Endothelial cell of umbilical vein (primary cell): ENCODE measurements around the gene RALGPS1. TPM values are rescaled to one million over a fixed set of nuclear protein-coding genes. Genes with fewer than 3 reads are reported as not detected.

Experiments used
- BruUV-seq: library from RNA; stranded (reverse); fragments of 400-500 nt; replicated peaks from 2 replicates; lab custom pipeline; 2021; lab: Mats Ljungman, UMichigan
- CTCF ChIA-PET: fragments of 300-600, 350-600 bp; sonication (Branson Sonifier 250); formaldehyde crosslinking; loops from one replicate; lab custom pipeline; 2021; ENCODE audit warnings: antibody characterized with exemption, inconsistent platforms; lab: Charles Lee
- POLR2A ChIA-PET: fragments of 300-600, 350-600 bp; sonication (Branson Sonifier 250); formaldehyde crosslinking; loops from one replicate; lab custom pipeline; 2021; ENCODE audit warnings: antibody characterized with exemption, inconsistent platforms; lab: Charles Lee
- DNase-seq: peaks from one replicate; pipeline ENCODE4 v3.0.0-alpha.2; 2011; ENCODE audit warnings: low read depth, low spot score
- FAIRE-seq: peaks from 2 replicates; lab custom pipeline; 2011; peaks lifted over from hg19 to GRCh38; lab: Jason Lieb, UNC
- H2AFZ ChIP-seq: 2 replicates; pipeline ENCODE4 v1.6.0; 2012; ENCODE audit warnings: low read depth, low read length, control low read depth, inconsistent platforms
- H3K27ac ChIP-seq: 2 replicates; pipeline ENCODE4 v1.5.1; 2011; ENCODE audit warnings: low read depth, mild to moderate bottlenecking, control low read depth, low read length, moderate library complexity; ENCODE audit not compliant: insufficient read depth
- H3K27me3 ChIP-seq, 2 experiments: 2 replicates each; pipeline versions ENCODE4 v1.6.0 to v1.6.1; 2011; ENCODE audit warnings: low read length in 2 of 2, mixed read lengths in 1 of 2; ENCODE audit not compliant: control insufficient read depth in 2 of 2, insufficient read depth in 2 of 2
- H3K36me3 ChIP-seq, 2 experiments: 2 replicates in 1 of 2; 3 replicates in 1 of 2; pipeline ENCODE4 v1.5.1; 2011; ENCODE audit warnings: low read length in 2 of 2, mild to moderate bottlenecking in 1 of 2, moderate library complexity in 1 of 2; ENCODE audit not compliant: control insufficient read depth in 2 of 2, insufficient read depth in 2 of 2; ENCODE audit errors: extremely low read depth in 1 of 2
- H3K4me1 ChIP-seq: 3 replicates; pipeline ENCODE4 v1.5.1; 2011; ENCODE audit warnings: mild to moderate bottlenecking, low read length; ENCODE audit not compliant: control insufficient read depth, insufficient read depth; ENCODE audit errors: extremely low read depth
- H3K4me2 ChIP-seq: 2 replicates; pipeline ENCODE4 v1.6.1; 2011; ENCODE audit warnings: low read length, control low read depth, mixed read lengths; ENCODE audit not compliant: insufficient read depth
- H3K4me3 ChIP-seq, 3 experiments: fragments of 200-600 bp in 1 of 3; sonication (generic), shearing (Covaris generic) in 1 of 3; replicated peaks in 1 of 3; 2 replicates each; pipeline ENCODE4 v1.5.1; 2011 to 2016; ENCODE audit warnings: control low read depth in 3 of 3, low read length in 3 of 3, mild to moderate bottlenecking in 2 of 3, inconsistent platforms in 1 of 3, low read depth in 1 of 3, moderate library complexity in 1 of 3; ENCODE audit not compliant: insufficient read depth in 1 of 3
- H3K79me2 ChIP-seq: 2 replicates; pipeline ENCODE4 v1.6.0; 2012; ENCODE audit warnings: low read length, inconsistent platforms; ENCODE audit not compliant: control insufficient read depth, insufficient read depth
- H3K9ac ChIP-seq: replicated peaks from 2 replicates; pipeline ENCODE3; 2011; ENCODE audit warnings: low read length, control low read depth; ENCODE audit not compliant: insufficient read depth; ENCODE audit errors: extremely low read depth
- H3K9me1 ChIP-seq: replicated peaks from 3 replicates; pipeline ENCODE4 v1.6.0; 2011; ENCODE audit warnings: mild to moderate bottlenecking, low read length; ENCODE audit not compliant: control insufficient read depth, insufficient read depth; ENCODE audit errors: extremely low read depth
- H3K9me3 ChIP-seq: replicated peaks from 2 replicates; pipeline ENCODE4 v1.5.1; 2012; ENCODE audit warnings: low read length, inconsistent platforms; ENCODE audit not compliant: control insufficient read depth, insufficient read depth
- H4K20me1 ChIP-seq: replicated peaks from 2 replicates; pipeline ENCODE3; 2011; ENCODE audit warnings: mild to moderate bottlenecking, low read length; ENCODE audit not compliant: control insufficient read depth, insufficient read depth; ENCODE audit errors: extremely low read depth
- EZH2 ChIP-seq: IDR thresholded peaks from 2 replicates; pipeline ENCODE4 v1.6.1; 2012; ENCODE audit warnings: borderline replicate concordance, low read depth, mild to moderate bottlenecking, moderate library complexity, low read length, inconsistent platforms; ENCODE audit not compliant: severe bottlenecking
- FOS ChIP-seq: IDR thresholded peaks from 2 replicates; pipeline ENCODE4 v1.6.1; 2011; ENCODE audit warnings: mild to moderate bottlenecking, low read length, moderate library complexity, borderline replicate concordance; ENCODE audit not compliant: insufficient read depth
- GATA2 ChIP-seq: IDR thresholded peaks from 2 replicates; pipeline ENCODE4 v1.7.0; 2011; ENCODE audit warnings: low read depth, mild to moderate bottlenecking, moderate library complexity, mixed read lengths, low read length; ENCODE audit not compliant: insufficient read length, insufficient read depth
- JUN ChIP-seq: IDR thresholded peaks from 2 replicates; pipeline ENCODE4 v1.6.1; 2011; ENCODE audit warnings: borderline replicate concordance, low read depth; ENCODE audit not compliant: insufficient read length, insufficient read depth
- MAX ChIP-seq: IDR thresholded peaks from 2 replicates; pipeline ENCODE4 v1.6.1; 2011; ENCODE audit not compliant: insufficient read depth, insufficient read length
- MYC ChIP-seq: IDR thresholded peaks from one replicate; pipeline ENCODE4 v1.6.1; 2011; ENCODE audit warnings: mild to moderate bottlenecking, low read depth, low read length
- POLR2A ChIP-seq: IDR thresholded peaks from 2 replicates; pipeline ENCODE4 v1.6.1; 2012; ENCODE audit warnings: low read depth, mild to moderate bottlenecking, control low read depth, low read length
- POLR2AphosphoS5 ChIP-seq: IDR thresholded peaks from 2 replicates; pipeline ENCODE4 v1.6.1; 2012; ENCODE audit warnings: low read depth, mild to moderate bottlenecking, control low read depth, low read length, moderate library complexity; ENCODE audit not compliant: insufficient read depth
- dilution Hi-C: fragments of 300-500 bp; cut with MboI; formaldehyde crosslinking; loops from one replicate; pipeline ENCODE4 v1.15.0; 2019; ENCODE audit warnings: low sequenced_read_pairs; ENCODE audit not compliant: extremely low pct_ligation_motif_present
- intact Hi-C: fragments of 100-400 bp; cut with micrococcal nuclease; formaldehyde crosslinking; loops from one replicate; pipeline ENCODE4 v1.10.0; 2022
- polyA plus RNA-seq, 4 experiments: library from polyadenylated mRNA; depleted of rRNA in 3 of 4; stranded (reverse) in 3 of 4; unstranded in 1 of 4; fragments of >200 nt; gene quantifications; 2 replicates each; pipeline versions ENCODE4 v1.2.1 to v1.2.3, GENCODE V29; 2011 to 2012; ENCODE audit warnings: missing spikeins in 1 of 4
- total RNA-seq: library from RNA; stranded (reverse); gene quantifications from 2 replicates; pipeline ENCODE4 v1.2.3, GENCODE V29; 2021
- TF ChIP-seq, protein P1 (sequence below), 2 donors: IDR thresholded peaks; 1 replicate in 1 of 2; 2 replicates in 1 of 2; pipeline ENCODE4 v1.5.1; 2011; ENCODE audit warnings: low read length in 2 of 2, mild to moderate bottlenecking in 2 of 2, moderate library complexity in 2 of 2, control low read depth in 1 of 2, inconsistent platforms in 1 of 2, low read depth in 1 of 2; ENCODE audit not compliant: insufficient read depth in 1 of 2; ENCODE audit errors: extremely low read depth in 1 of 2

RALGPS1 gene
- total and polyA plus RNA-seq, 2 donors (not counting 3 experiments of a cell fraction or from before 2014, with no cell fraction given), result 3.8 to 5.5 TPM

DNA sequence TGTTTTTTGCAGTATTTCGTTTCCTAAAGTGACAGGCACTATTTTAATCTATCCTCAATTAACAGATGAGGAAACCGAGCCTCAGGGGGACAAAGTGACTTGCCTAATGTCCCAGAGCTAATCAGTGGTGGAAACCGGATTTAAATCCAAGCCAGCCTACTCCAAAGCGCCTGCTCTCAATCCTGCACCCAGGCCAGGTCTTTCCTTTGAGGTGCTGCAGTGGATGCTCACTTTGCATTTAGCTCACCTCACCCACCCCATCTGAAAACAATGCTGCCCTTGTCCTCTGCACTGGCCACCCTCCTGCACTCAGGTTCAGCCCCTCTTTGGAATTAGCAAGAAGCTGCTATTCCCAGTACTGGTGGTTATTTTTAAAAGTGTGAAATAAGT lies 191.9 kb downstream of the RALGPS1 start:
- Histone ChIP-seq H3K36me3 (peaks cover 0 to 6% of the 10 kb centered on the region in 2 experiments), H3K4me1 (no peaks in the 10 kb centered on the region), H3K9me1 (no peaks in the 10 kb centered on the region), H3K4me2 (no peak overlapping the region), H4K20me1 (no peaks in the 10 kb centered on the region), H3K79me2 (no peaks in the 10 kb centered on the region), H3K9me3 (no peaks in the 10 kb centered on the region), H3K27me3 (no peaks in the 10 kb centered on the region), H2AFZ (no peak overlapping the region), H3K27ac (no peak overlapping the region), H3K4me3 (no peak overlapping the region), H3K9ac (no peak overlapping the region)
- FAIRE-seq, result no peak
- intact Hi-C loops, result no loop called here
- no peak for TF ChIP-seq GATA2
- TF ChIP-seq FOS, result no peak
- no peak for TF ChIP-seq MAX
- TF ChIP-seq MYC, result no peak
- no peak for TF ChIP-seq POLR2AphosphoS5
- TF ChIP-seq, protein P1, sequence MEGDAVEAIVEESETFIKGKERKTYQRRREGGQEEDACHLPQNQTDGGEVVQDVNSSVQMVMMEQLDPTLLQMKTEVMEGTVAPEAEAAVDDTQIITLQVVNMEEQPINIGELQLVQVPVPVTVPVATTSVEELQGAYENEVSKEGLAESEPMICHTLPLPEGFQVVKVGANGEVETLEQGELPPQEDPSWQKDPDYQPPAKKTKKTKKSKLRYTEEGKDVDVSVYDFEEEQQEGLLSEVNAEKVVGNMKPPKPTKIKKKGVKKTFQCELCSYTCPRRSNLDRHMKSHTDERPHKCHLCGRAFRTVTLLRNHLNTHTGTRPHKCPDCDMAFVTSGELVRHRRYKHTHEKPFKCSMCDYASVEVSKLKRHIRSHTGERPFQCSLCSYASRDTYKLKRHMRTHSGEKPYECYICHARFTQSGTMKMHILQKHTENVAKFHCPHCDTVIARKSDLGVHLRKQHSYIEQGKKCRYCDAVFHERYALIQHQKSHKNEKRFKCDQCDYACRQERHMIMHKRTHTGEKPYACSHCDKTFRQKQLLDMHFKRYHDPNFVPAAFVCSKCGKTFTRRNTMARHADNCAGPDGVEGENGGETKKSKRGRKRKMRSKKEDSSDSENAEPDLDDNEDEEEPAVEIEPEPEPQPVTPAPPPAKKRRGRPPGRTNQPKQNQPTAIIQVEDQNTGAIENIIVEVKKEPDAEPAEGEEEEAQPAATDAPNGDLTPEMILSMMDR (IDR thresholded peaks at IDR 0.05; ENCODE audit: extremely low read depth in 1 of 2, insufficient read depth in 1 of 2, low read depth in 1 of 2, low read length in 2 of 2), result no peak
- TF ChIP-seq JUN, result no peak
- TF ChIP-seq EZH2, result no peak
- no peak for TF ChIP-seq POLR2A
- no TSS peak for BruUV-seq
- CTCF ChIA-PET, result interaction anchor here (1.6 kb wide), 1 partner anchor 166 kb away, joined by 5 read pairs; no protein-coding TSS in a partner anchor
- dilution Hi-C loops, result no loop called here
- DNase-seq, result no peak
- POLR2A ChIA-PET, result no interaction called here
